ENCODE measurements around the gene DUSP22.
"Not testable (repeated sequence)": the region's sequence is repeated elsewhere in the genome, so short reads cannot be mapped to it uniquely, and the experiment has no call there.

Gene DUSP22

DNA sequence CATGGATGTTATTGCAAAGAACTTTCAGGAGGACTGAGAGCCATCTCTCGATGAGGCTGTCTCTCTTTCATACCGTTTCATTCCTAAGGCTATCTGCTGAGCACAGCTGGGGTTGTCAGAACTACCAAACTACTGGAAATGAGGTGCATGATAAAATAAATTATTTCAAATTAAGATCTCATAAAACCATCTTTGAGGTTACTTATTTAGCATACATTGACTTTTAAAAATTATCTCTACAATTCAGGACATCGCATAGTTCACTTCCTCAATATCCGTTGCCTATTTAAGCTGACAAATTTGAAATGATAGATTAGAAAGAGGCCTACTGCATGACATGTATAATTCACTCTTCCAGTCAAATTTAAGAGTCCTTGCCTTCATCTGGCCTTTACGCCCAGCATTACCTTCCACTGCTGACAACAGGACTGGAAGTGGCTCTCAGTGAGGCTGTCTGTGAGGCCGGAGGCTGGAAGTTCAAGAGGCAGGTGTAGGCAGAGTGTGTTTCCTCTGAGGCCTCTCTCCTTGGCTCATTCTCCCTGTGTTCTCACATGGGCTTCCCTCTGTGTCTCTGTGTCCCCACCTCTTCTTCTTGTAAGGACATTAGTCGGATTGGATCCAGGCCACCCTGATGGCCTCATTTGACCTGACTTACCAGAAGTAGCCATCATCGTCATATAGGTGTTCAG is 12.8 kb upstream of the DUSP22 start:
- no peak for DNase-seq (ENCODE audit: low read depth)

DNA sequence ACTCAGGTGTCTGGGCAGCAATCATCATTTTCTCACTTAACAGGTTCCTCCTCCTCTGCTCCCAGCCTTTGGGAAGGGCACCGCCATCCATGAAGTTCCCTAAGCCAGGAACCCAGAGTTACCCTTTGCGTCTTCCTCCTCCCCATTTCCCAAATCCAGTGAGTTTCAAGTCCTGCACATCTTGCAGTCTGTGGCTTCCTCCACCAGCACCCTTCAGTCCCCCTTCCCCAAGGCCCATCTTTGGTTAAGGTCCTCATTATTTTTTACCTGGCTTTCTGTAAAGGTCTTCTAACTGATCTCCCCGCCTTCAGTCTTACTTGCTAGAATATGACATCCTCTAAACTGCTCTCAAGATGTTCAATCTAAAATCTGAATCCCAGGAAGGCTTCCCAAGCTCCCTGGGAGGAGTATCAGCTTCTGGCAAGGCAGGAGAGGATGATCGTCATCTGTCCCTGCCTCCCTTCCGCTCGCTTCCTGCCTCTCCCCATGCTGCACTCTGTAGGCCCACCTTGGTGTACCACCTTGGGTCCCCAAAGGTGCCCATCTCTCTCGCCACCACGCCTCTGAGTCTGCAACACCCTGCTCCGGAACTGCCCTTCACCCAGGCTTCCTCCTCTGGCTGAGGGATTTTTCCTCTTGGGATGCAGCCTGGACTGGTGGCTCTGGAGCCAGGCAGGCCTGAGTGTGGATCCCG is 11.4 kb upstream of the DUSP22 start:
- no peak for DNase-seq (ENCODE audit: low read depth)

DNA sequence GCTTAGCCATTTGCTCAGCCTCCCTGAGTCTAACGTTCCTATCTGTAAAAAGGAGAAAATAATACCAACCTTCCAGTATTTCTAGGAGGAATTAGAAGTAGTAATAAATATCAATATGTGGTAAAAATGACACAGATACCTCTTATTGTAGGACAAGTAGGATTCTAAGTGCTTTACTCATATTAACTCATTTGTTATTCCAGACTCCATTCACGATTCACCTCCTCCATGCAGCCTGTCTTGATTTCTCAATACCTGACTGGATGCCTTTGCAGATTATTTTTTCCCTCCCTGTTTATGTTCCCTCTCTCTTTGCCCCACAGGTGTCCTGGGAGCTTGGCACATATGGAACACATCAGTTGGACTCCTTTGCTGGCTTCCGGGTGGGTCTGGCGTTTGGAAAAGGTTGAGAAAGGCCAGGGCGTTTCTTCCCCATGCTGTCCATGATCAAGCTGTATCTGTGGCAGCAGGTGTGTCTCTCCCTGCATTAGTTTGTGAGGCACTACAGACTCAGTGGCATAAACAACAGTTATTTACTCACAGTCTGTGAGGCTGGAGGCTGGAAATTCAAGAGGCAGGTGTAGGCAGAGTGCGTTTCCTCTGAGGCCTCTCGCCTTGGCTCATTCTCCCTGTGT is 10.7 kb upstream of the DUSP22 start:
- DNase-seq (ENCODE audit: low read depth) = no peak

DNA sequence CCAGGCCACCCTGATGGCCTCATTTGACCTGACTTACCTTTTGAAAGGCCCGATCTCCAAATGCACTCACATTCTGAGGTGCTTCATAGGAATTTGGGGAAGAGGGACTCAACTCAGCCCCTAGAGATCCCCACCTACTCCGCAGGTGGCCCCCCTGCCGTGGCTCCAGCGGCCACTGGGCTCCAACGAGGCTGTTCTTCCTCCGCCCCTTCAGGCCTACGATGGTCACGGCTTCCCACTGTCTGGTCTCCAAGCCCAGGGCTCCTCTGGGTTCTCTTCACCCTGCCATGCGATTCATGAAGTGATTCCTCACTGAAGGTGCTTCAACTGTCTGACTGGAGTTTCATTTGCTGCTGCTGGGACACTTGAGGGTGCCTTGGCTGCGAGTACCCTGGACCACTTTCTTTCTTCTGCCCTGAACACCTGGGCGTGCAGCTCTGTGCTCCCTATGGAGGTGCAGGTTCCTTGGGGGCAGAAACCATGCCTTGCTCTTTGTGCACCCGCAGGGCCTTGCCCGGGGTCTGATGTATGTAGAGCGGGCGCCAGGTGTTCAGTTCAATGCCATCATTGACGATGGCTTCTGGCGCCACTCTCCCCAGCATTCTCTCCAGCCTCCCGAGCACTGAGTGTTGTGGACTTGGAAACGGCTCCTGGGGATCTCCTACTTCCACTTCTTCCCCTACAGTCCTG is 10.0 kb upstream of the DUSP22 start:
- DNase-seq (ENCODE audit: low read depth) = no peak

DNA sequence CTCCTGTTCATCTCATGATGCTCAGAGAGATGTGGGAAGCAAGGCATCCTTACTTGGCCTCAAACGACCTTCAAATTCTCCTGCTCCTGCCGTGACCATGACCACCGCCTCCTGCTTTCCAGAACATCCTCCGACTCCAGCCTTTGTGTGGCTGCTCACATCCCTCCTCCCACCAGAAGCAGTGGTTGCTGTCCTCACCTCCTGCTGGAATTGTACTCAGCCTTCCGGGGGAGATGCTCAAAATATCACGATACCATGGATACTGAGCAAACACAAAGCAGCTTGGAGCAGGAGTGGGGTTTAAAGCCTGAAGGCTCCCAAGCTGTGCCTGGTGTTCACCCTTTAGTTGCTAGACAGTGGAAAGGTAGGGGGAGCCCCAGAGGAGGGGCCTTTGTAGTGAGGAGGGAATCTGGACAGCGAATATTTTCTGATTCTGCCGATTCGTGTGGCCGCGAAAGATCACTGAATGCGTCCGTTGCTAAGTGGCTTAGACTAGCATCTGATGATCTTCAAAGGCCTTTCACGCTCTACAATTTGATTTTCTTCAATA is 9.3 kb upstream of the DUSP22 start:
- DNase-seq (ENCODE audit: low read depth) = no peak

DNA sequence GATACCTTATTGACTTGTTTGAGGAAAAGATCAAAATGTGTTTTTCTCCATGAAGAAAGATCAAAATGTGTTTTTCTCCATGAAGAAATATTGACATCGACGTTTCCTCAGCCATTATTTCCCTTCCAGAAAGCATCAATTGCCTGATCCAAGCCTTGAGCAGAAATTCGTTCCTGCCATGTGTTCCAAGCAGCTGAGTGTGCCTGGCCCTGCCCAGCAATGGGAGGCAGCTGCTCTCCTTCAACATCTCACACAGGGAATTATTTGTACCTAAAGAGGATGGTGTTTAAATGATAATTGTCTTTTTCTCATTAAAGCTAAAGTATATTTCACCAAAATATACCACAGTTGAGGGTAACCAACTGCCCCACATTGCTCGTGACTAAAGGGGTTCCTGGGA is 7.8 kb upstream of the DUSP22 start:
- DNase-seq (ENCODE audit: low read depth) = no peak

DNA sequence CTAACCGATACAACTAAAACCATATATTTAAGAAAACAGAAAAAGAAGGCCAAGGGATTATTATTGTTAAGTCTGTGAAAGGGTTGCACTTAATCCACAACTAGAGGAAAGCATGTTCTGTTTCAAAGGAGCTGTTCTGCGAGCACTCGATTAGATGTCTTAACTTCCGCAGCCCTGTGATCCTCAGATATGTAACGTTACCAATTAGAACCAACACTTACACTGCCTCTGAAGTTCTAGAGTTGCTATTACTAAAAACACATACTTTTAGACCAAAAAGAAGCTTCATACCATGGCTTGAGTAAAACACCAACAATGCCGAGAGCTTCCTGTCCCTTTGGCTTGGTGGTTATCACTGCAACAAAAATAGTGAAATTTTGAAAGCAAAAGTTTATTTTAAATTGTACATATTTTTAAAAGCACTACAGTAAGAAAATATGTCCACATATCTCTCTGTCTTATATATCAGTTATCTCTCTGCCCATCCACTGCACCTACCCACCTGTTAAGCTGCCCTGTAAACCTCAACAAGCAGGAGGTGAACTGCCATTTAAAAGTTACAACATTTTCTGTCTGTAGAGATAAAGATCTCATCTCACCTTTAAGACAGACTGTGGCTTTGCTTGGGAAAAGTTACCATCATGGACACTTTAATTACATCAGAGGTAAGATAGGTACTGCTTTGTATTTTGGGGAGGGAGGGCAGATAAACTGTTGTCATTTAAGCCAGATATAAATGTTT is 7.1 kb upstream of the DUSP22 start:
- no peak for DNase-seq (ENCODE audit: low read depth)

DNA sequence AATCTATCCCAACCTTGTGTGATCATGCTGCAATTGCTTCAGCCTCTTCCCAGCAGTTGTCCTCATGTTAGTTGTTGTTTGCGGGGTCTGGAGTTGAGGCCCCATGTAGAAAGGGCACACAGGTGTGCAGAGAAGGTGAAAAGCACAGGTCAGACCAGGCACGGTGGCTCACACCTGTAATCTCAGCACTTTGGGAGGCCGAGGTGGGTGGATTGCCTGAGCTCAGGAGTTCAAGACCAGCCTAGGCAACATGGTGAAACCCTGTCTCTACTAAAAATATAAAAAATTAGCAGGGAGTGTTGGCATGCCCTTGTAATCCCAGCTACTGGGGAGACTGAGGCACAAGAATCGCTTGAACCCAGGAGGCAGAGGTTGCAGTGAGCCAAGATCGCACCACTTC is 6.4 kb upstream of the DUSP22 start:
- not testable (repeated sequence) for DNase-seq (ENCODE audit: low read depth)

DNA sequence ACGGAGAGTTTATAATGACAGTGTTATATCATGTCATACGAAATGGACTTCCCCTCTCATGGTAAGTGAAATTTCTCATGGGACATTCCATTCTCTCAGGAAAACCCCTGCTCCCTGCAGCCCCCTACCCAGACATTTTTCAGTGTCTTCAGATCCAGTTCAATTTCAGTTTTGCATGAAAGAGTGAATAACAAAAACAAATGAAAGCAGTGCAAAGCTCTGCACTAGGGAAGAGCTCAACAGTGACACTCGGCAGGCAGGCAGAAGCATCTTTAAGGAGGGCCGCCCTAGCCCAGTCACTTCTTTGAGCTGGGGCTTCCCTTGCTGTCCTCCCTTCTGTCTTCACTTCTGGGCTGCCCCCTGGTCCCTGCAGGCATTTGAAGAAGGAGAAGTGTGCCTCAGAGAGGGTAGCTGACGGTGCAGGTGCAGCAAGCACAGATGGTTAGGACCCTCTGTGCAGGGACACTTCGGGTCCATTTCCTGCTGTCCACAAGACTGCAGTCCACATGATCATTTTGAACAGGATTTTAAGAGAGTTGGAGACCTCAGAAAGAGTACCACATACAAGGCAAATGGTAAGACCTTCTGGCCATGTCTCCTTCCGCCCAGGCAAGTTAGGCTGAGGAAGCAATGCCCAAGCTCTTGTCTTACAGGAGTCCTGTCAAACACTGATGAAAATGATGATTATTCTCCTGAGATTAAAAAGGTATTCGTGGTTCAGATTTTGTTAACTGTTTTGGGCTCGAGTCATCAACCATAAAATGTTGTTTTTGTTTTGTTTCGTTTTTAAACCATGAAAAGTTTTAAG is 5.4 kb upstream of the DUSP22 start:
- no peak for DNase-seq (ENCODE audit: low read depth)

DNA sequence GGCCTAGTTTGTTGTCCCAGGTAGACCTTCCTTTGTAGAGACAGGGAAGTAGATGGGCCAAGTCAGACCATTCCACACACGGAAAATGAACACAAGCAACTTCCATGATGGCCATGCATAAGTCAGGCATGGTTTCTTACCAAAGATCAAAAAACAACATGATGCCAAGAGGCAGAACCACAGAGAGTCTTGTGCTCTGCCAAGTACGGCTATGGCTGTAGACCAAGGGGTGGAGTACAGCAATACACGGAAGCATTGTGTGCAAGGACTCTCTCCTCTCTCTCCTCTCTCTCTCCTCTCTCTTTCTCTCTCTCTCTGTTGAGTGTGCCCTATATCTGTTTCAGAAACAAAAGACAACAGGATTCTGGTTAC is 4.8 kb upstream of the DUSP22 start:
- DNase-seq (ENCODE audit: low read depth) = no peak

DNA sequence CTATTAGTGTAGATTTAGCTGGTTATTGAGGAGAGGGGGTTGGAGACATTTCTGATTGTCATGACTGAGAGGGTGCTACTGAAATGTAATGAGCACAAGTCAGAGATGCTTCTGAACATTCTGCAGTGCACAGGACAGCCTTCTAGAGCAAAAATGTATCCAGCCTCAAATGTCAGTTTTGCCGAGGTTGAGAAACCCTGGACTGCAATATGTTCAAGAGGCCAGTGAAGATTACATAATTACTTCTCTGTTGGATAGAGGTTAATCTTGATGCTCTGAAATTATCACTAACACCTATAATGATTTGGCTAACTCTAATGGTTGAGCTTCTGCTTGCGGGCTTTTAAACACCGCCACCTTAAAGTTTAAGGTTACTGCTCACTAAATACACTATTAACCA is 3.4 kb upstream of the DUSP22 start:
- no peak for DNase-seq (ENCODE audit: low read depth)

DNA sequence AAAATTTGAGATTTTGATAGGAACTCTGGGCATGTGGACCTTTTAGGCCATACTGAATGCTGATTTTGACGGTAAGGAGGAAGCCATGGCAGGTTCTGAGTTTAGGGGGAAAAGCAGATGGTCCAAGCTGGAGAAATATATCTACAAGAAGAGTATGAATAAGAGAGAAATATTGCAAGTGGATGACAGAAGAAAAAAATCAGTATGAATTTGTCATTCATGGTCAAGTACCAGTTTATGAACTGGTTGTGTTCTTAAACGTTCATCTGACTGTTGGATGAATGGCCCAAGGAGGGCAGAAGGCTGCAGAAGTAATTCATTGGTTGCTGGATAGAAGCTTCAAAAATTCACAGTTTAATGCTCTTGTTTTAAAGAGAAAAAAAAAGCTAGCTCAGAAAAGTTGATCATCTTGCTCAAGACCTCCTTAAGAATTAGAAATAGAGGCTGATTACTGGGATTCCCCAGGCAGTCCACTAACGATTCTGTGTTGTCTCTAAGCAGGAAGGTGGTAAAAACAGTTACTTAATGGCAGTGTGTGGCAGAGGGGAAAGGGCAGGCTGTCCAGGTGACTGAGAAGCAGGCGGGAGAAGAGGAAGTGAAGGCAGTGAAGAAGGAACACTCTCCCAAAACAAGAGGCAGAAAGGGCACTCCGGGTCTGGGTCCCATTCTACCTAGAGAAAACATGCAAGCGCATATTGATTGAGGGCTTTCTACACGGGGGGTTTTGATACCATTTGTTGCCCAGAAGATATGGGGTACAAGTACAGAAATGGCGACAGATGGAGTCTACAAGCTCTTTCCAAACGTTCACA is 2.0 kb upstream of the DUSP22 start:
- no peak for DNase-seq (ENCODE audit: low read depth)

DNA sequence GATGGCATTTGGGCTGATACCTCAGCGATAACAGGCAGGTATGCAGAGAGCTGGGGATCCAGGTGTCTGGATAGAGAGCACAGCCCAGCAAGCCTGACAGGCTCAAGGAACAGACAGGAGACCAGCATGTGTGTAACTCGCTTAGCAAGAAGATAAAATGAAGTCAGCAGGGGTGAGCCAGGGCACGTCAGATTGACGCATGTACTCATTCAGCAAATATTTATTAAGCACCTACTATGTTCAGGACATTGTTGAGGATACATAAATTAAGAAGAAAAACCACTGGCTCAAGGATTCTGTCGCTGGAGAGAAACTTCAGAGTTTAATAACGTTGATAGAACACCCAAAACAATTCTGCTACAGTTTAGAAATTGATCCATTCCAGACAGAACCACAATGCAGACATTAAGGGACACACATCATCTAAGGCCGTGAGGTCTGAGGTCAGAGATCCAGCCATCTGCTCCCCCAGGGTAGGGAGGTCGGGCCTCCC is 1.0 kb upstream of the DUSP22 start:
- DNase-seq (ENCODE audit: low read depth) = no peak

DNA sequence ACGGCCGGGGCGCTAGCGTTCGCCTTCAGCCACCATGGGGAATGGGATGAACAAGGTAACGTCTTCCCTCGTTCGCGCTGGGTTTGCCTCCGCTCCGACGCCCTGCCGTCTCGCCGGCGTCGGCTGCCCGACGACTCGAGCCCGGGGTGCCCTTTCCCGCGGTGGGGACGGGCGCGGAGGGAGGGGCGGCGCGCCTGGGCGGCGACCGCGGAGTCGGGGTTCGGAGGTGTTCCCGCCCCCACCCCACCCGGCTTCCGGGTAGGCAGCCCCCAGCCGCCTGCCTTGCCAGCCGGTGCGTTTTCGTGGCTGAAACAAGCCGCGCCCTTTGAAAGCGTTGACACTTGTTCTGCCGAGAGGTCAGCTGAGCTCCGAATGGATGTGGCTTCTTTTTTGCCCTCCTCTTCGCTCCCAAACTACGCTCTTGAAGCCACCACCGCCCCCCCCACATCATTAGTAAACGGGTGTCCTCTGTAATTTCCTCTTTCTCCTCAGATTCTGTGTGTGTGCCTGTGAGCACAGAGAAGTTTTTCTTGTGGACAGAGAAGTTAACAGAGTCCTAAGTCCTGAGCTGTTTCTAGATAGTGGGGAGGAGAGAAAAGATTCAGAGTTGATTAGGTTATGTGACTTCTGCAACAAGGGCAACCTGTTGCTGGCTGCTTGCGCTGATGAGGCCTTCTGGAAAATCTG is 362 bp downstream of the DUSP22 start:
- DNase-seq (ENCODE audit: low read depth) = peak; percentile 79

DNA sequence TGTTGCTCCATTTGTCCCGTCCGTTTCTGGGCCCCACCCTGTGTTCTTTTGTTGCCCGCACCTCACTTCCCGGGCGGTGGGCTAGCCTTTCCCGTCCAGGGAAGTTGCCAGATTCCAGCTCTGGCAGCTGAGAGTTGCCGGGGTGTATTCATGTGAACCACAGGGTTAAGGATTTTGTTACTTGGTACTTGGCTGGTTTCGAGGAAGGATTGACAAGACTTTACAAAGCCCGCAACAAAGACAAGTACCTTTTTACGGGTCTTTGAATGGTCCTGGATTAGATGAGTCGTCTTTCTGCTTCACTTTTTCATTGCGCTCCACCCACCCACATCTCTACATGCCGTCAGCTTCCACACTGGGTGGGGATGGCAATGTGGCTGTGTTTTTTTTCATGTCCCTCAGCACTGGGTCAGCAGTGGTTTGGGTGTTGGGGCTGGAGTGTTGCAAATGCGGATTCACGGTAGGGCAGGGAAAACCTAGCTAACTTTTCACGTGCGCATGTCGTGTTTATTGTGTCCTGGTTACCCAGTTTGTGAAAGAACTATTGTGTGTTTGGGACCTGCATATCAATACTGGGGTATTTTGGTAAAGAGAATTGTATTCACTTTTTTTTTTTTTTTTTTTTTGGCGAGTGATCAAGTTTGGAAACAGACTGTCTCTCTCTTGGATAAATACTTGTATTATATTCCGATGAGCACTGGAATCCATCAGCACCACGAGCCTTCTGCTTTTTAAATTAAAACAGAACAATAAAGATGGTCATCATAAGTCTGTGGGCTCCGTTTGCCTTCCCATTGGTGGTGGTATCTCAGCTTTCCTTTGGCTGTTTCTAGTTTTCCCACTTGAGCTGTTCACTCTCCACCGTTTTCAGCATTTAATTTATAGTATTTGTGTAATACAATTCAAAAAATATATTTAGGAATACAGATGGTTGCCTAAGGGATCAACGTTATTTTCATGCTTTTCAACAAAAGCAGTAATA is 1.2 kb downstream of the DUSP22 start:
- DNase-seq (ENCODE audit: low read depth) = peak; percentile 49

DNA sequence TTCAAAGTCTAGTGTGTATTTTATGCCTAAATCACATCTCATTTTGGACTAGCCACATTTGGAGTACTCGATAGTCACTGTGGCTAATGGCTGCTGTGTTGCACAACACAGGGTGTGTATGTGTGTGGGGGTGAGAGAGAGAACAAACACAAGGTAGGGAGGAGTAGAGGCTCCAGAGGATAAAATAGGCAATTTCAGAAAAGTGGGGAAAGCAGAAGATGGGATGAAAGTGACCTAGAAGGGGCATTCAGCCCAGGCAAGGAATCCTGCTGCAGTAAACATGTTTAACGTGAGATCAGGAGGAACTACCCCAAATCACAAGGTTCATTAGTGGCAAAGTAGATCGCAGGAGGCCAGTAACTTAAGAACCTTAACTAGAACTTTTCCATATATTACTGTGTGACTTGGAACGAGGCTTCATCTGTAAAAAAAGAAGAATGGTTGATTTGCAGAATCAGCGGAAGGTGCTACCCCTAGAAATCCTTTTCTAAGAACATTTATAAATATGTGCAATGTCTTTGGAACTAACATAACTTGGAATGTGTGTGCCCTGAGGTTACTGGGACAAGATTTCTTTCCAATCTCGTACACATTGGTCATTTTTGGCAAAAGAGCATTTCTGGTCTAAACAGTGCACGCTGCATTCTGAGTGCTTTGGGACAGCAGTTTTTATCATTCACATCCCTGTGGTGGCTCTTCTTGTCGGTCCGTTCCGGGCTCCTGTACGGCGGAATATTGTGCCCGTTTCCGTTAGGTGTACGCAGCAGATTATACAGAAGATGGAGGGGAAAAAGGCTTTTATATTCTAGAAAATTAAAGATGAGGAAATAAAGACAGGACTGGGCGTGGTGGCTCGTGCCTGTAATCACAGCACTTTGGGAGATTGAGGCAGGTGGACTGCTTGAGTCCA is 2.6 kb downstream of the DUSP22 start:
- DNase-seq (ENCODE audit: low read depth) = no peak
